Measurements from ENCODE around the gene SSMEM1. TPM values are rescaled to one million over a fixed set of nuclear protein-coding genes. Genes with fewer than 3 reads are reported as not detected.

Gene SSMEM1
- total and polyA plus RNA-seq, 12 donors, result 0.06 to 0.13 TPM; not detected in 10

DNA sequence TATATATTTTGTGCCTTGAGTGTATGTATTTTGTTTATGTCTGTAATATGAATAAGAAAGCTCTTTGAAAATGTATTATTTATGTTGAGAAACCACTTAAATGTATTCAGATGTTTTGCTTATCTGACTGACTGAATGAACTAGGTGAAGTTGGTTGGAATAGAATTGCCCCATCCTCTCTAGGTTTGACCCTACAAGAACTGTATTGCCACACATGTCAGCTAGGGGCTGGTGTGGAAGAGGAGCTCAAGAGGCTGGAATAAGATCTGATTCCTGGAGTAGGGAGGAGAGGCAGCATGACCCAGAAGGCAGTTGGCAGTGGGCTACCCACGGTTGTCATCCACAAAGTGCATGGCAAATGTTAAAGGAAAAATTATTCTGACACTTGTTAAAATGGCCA is 9.1 kb downstream of the SSMEM1 start:
- H3K36me3 ChIP-seq (replicated peaks in 1 of 2), result no peaks in the 10 kb centered on the region
- H3K27me3 ChIP-seq, result no peaks in the 10 kb centered on the region
- no peaks in the 10 kb centered on the region for H3K4me1 ChIP-seq (replicated peaks in 1 of 2)
- H3K4me3 ChIP-seq, result no peak overlapping the region
- no peak for DNase-seq
- WGBS, 4 donors, result 67 to 88% (median 76%) methylated on average over 1 of the region's 1 CpG
- intact Hi-C loops (cut with DNase I), result no loop called here
- H3K9me3 ChIP-seq (replicated peaks in 1 of 3), result no peaks in the 10 kb centered on the region
- TF ChIP-seq POLR2A (IDR thresholded peaks at IDR 0.05), result no peak
- TF ChIP-seq, protein P1, sequence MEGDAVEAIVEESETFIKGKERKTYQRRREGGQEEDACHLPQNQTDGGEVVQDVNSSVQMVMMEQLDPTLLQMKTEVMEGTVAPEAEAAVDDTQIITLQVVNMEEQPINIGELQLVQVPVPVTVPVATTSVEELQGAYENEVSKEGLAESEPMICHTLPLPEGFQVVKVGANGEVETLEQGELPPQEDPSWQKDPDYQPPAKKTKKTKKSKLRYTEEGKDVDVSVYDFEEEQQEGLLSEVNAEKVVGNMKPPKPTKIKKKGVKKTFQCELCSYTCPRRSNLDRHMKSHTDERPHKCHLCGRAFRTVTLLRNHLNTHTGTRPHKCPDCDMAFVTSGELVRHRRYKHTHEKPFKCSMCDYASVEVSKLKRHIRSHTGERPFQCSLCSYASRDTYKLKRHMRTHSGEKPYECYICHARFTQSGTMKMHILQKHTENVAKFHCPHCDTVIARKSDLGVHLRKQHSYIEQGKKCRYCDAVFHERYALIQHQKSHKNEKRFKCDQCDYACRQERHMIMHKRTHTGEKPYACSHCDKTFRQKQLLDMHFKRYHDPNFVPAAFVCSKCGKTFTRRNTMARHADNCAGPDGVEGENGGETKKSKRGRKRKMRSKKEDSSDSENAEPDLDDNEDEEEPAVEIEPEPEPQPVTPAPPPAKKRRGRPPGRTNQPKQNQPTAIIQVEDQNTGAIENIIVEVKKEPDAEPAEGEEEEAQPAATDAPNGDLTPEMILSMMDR (IDR thresholded peaks at IDR 0.05), result no peak
- no peak overlapping the region for H3K27ac ChIP-seq

DNA sequence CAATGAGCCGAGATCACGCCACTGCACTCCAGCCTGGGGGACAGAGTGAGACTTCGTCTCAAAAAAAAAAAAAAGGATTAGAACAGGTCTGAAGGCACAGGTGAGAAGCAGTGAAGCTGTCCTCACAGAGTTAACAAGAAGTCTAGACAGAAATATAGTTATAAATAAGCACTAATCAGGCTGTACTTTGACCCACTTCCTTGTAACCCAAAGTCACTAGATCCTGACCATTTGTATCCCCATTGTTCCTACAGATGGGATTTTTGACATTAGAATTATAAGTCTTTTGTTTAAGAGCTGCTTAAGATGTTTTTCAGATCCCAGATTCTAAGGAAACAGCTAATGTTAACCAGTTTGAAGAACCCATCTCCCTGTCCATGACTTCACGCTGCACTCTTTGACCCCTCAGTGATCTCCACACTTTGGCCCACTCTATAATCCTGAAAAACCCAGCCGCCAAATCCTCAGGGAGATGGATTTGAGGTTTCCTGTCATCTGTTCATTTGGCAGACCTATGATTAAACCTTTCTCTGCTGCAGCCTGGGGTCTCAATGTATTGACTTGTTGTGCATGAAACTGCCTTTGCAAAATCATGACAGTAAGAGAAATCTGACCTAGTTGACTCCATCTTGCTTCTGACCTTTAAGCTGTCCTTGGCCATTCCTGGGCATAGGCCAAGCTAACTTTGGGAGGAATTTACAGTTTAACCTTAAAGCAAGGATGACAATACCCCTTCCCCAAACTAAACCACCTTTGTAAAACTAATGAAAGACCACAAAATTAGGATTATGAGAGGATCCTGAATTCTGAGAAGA is 11.4 kb downstream of the SSMEM1 start:
- Histone ChIP-seq H3K4me1 (replicated peaks in 1 of 2) (no peaks in the 10 kb centered on the region), H3K4me3 (no peak overlapping the region), H3K36me3 (replicated peaks in 1 of 2) (no peaks in the 10 kb centered on the region), H3K27ac (no peak overlapping the region), H3K27me3 (no peaks in the 10 kb centered on the region), H3K9me3 (replicated peaks in 1 of 3) (no peaks in the 10 kb centered on the region)
- intact Hi-C loops (cut with DNase I), result no loop called here
- no peak for DNase-seq
- WGBS, 4 donors, result 81 to 95% (median 88%) methylated on average over 5 of the region's 5 CpGs
- TF ChIP-seq, protein P1 (IDR thresholded peaks at IDR 0.05), result no peak
- TF ChIP-seq POLR2A (IDR thresholded peaks at IDR 0.05), result no peak

DNA sequence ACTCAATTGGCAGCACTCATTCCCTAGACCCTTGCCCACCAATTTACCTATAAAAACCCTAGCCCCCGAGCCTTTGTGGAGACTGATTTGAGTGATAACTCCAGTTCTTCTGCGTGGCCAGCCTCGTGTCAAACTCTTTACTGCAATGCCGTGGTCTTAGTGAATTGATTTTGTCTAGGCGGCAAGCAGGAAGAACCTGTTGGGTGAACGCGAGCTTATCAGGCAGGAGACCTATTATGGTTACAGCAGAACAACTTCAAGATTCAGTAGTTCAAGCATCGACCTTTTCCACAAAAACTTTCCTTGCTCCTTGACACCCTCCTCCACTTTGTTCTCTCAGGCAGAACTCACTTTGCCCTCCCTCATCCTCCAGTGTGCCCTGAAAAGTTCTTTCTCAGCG is 12.2 kb downstream of the SSMEM1 start:
- Histone ChIP-seq H3K27ac (no peak overlapping the region), H3K4me1 (replicated peaks in 1 of 2) (no peaks in the 10 kb centered on the region), H3K27me3 (no peaks in the 10 kb centered on the region), H3K36me3 (replicated peaks in 1 of 2) (no peaks in the 10 kb centered on the region), H3K4me3 (no peak overlapping the region), H3K9me3 (replicated peaks in 1 of 3) (no peaks in the 10 kb centered on the region)
- no peak for DNase-seq
- TF ChIP-seq, protein P1 (IDR thresholded peaks at IDR 0.05), result no peak
- TF ChIP-seq POLR2A (IDR thresholded peaks at IDR 0.05), result no peak
- WGBS, 4 donors, result 93 to 95% (median 93%) methylated on average over 9 of the region's 9 CpGs
- intact Hi-C loops (cut with DNase I), result no loop called here

DNA sequence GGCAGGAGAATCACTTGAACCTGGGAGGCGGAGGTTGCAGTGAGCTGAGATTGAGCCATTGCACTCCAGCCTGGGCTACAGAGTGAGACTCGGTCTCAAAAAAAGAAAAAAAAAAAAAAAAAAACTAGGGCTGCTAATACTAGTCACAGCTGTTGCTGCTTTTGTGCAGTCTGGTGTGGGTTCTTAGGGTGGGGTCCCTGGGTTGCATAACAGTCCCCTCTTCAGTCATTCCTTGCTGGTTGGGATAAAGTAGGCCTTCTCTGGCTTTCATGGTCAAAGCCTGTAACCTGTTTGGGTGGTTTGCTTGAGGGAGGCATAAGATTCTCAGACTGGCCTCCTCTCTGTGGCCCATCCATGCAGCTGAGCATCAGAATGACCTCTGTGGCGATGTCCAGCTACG is 14.1 kb downstream of the SSMEM1 start:
- no peaks in the 10 kb centered on the region for H3K9me3 ChIP-seq (replicated peaks in 1 of 3)
- no peak for TF ChIP-seq POLR2A (IDR thresholded peaks at IDR 0.05)
- TF ChIP-seq, protein P1 (IDR thresholded peaks at IDR 0.05), result no peak
- no peak overlapping the region for H3K4me3 ChIP-seq
- no peaks in the 10 kb centered on the region for H3K4me1 ChIP-seq (replicated peaks in 1 of 2)
- intact Hi-C loops (cut with DNase I), result no loop called here
- DNase-seq, result no peak
- H3K27me3 ChIP-seq, result no peaks in the 10 kb centered on the region
- H3K36me3 ChIP-seq (replicated peaks in 1 of 2), result no peaks in the 10 kb centered on the region
- 96 to 100% (median 97%) methylated on average over 4 of the region's 4 CpGs for WGBS, 4 donors
- H3K27ac ChIP-seq, result no peak overlapping the region
